ENCODE measurements around the gene NDUFV2.
"Not testable (repeated sequence)": the region's sequence is repeated elsewhere in the genome, so short reads cannot be mapped to it uniquely, and the experiment has no call there.

Gene NDUFV2

DNA sequence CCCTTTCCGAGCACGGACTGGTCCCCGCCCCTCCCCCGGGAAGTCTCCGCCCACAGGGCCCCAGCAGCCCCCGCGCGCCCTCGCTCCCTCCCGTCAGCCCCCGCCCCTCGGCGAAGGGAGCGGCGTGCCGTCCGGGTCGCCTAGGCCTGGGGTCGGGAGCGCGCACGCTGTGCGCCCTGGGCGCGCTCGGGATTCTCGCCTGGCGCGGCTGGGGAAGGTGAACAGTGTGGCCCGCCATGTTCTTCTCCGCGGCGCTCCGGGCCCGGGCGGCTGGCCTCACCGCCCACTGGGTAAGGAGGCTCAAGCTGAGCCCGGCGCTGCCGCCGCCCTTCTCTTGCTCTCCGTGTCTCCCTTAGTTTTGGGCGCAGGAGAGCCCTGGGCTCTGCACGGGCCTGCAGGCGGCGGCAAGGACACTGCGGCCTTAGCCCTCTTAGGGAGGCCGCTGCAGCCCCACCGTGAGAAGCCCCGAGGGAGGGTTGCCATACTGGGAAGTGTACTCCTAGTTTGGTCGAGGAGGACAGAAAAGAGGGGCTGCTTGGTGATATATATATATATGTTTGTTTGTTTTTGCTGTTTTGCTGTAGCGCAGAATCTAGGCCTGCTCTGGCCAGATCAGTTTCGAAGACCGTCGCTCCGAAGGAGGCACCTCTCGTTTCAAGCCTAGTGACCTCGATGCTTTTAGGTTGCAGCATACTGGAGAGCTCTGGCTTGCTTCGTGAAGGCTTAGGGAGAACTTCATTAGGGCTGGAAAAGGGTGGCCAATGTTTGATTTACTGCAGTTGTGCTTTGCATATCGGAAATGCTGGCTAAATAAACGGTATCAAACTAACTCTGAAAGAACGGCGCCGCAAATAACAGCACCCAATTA is at the start of gene NDUFV2:
Gene NDUFV2, plus strand, starts transcription at position 192 of the 868 bp plus-strand sequence. Its CDS starts 45 bp downstream, at position 237.
- DNase-seq (ENCODE audit: low spot score): peak; percentile 97

DNA sequence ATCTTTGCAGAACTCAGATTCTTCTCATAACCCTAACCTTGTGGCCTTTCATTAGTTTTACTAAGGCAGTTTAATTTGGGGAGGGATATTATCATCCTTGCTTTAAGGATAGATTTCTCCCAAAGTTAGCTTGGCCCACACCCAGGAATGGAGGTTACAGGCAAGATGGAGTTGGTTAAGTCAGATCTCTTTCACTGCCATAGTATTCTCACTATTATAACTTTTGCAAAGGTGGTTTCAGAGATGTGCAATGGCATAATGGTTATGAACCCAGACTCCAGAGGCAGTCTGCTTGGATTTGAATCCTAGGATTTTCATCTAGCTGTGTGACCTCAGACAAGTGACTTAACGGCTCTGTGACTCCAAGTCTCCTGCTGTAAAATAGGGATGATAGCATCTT is 48.7 kb upstream of the NDUFV2 start:
- DNase-seq (ENCODE audit: low spot score): no peak

DNA sequence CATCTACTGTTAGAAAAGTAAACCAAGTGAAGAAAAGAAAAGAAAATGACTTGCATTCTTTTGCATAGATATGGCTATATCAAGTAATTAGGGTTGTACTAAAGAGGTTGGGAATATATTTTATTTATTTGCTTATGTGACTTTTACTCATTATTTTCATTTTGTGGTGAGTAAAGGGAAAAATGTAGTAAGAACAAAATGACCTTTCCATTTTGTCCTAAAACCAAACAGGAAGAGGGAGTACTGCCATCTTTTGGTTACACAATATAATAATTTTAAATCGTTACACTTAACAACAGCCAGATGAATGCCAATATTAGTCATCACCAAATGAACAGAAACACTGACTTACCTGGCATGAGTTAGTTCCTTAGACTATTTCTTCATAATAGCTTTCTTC is 47.3 kb upstream of the NDUFV2 start:
- DNase-seq (ENCODE audit: low spot score): no peak

DNA sequence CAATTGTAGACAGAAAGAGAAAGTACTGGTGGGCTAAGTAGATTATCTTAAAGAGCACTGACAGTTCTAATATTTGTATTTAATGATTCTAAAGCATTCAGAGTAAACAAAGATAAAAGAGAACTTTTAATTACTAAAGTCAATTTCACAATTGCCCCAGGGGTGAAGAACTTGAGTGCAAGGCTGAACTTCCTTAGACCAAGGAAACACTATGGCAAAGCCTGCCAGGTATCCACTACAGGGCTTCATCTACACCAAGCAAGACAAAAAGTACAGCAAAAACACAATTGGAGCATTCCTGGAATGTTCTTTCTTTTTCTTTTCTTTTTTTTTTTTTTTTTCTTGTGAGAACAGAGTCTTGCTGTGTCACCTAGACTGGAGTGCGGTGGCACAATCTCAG is 46.9 kb upstream of the NDUFV2 start:
- no peak for DNase-seq (ENCODE audit: low spot score)

DNA sequence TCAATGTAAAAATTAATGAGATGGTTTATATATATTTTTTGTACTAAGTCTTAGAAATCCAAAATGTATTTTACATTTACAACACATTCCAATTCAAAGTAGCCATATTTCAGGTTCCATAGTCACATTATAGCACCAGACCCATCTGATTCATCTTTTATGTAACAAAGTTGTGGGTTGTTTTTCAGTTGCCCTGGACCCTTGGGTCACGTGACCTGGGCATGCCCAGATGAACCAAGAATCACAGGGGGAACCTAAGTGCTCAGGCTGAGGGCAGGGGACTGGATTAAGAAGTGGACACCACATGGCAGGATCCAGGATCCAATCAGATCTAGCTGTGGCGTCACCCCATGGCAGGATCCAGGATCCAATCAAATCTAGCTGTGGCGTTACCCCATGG is 44.9 kb upstream of the NDUFV2 start:
- DNase-seq (ENCODE audit: low spot score): no peak

DNA sequence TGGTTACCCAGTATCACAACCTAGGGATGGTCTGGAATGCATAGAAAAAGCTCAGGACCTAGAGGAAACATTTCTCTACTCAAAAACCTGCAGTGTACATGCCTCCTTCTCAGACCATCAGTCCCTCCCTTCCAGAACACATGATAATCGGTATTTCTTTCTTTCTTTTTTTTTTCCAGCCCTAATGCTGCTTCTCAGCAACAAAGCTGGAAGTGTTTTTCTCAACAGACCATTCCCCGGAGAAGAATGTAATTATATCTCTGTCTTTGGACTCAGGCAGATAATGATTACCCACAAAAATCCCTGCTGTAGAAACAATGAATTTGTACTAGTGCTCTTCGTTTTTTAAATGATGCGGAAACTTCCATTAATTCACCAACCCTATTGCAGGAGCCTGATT is 44.1 kb upstream of the NDUFV2 start:
- no peak for DNase-seq (ENCODE audit: low spot score)

DNA sequence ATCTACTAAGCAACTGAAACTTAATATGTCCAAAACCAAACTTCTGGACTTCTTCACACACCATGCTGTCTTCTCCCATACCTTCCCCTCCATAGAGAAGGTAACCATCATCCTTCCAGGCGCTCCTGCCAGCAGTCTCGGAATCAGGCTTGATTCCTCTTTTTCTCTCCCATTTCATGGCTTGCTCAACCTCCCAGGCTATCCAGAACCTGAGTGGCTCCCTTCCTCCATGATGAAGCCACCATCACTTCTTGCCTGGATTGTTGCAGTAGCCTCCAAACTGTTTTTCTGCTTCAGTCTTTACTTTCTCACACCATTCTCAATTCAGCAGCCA is 40.1 kb upstream of the NDUFV2 start:
- DNase-seq (ENCODE audit: low spot score): no peak

DNA sequence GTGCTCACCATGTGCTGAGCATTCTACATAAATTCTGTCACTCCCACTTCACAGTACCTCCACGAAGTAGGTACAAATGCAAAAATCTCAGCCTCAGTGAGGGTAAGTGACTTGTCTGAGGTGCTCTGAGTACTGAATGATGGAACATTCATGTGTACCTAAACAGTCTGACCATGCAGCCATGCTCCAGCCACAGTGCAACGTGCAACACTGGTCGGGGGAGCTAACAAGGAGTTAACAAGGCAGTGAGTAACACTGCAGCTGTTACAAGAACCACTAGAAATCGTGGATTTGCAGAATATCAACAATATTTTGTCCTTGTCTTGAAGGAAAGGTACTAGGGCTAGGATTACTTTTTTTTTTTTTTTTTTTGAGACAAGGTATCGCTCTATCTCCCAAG is 36.6 kb upstream of the NDUFV2 start:
- DNase-seq (ENCODE audit: low spot score): no peak

DNA sequence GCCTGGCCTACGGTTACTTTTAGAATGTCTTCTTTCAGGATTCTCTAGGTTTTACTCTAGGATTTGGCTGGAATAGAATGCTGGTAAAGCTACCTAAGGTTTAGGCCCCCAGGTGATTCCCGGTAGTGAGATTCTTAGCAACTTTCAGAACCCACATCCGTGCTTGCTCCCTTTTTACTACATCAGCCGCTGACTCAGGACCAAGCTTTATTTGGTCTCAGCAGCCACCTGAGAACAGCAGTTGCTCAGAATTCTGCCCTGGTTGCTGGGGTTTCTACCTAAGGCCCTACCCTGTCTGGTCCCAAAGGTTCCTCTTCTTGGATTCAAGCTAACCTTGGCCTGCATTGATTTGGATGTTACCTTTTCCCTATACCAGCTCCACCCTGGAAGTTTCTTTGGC is 36.1 kb upstream of the NDUFV2 start:
- no peak for DNase-seq (ENCODE audit: low spot score)

DNA sequence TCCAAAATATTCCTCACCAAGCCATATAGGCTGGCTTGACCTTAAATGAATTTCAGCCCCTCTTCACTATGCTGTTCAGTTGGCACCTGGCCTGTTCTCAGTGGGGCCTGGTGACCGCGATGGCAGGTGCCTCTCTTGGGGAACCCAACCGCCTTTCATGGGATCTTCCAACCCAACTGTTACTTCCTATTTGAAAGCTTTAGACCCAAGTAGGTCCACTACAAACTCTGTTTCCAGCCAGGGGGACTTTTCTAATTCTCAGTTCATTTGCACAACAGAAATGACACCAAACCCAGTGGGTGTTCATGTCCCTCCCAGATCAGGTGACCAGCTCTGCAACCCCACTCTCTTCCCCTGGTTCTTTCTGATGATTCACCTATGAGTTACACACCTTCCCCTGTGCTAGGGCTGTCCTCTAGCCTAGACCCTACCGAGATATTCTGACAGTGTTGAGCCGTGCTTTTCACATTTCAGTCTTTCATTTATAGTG is 35.6 kb upstream of the NDUFV2 start:
- DNase-seq (ENCODE audit: low spot score): no peak

DNA sequence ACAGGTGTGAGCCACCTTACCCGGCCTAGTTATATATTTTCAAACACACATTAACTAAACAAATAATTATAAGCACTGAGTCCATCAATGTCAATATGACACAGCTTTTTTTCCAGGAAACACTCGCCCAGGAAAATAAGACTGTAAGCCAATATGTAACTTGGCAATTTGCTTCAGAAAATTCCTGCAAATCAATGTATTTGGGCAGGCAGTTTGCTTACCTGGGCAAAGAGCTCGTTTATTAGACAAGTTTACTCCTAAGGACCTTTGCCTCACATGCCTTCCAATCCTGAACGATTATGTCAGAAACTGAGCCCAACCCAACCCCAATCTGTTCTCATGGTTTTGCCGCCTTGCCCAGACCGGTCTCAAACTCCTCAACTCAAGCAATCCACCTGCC is 34.7 kb upstream of the NDUFV2 start:
- no peak for DNase-seq (ENCODE audit: low spot score)

DNA sequence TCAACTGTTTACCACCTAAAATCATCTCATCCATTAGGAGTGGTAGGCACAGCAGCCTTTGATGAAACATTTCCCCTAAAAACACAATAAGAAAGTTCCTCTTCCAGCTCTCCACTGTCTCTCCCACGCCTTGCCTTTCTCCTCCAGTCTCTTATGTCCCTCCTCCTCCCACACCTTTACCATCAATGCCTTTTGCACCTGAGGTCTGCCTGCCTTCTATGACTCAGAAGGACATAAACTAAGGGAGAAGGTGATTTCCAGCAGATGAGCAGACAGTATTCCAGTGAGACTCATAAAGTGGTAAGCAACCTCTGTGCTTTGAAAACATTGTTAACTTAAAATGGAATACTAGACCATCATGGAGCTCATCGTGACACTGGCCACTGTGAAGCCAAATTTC is 34.2 kb upstream of the NDUFV2 start:
- DNase-seq (ENCODE audit: low spot score): no peak

DNA sequence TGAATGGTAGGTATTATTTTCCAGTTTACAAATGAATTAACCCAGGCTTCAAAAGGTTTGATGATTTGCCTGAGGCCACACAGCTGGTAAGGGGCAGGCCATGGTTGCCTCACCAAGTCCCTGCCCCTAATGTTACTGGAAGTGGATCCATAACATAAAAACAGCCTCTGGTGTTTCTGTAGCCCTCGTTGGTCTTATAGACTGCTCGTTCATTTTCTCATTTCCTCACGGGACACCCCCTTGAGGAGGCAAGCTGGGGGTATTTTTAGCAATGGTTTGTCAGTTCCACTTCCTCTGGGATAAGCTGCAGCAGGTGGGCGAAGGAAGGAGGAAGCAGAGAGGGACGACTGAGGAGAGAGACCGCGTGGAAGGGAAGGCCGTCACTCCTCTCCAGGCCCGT is 32.9 kb upstream of the NDUFV2 start:
- DNase-seq (ENCODE audit: low spot score): no peak

DNA sequence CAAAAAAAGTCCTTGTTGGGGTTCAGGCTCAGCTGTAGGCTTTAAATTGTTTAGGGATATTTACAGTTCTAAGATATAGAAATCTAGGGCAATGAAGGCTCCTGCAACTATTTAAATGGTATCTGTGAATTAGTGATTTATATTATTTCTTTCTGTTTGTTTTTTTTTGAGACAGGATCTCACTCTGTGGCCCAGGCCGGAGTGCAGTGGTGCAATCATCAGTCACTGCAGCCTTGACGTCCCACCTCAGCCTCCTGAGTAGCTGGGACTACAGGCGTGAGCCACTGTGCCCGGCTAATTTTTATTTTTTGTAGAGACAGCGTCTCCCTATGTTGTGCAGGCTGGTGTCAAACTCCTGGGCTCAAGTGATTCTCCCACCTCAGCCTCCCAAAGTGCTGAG is 32.3 kb upstream of the NDUFV2 start:
- DNase-seq (ENCODE audit: low spot score): no peak

DNA sequence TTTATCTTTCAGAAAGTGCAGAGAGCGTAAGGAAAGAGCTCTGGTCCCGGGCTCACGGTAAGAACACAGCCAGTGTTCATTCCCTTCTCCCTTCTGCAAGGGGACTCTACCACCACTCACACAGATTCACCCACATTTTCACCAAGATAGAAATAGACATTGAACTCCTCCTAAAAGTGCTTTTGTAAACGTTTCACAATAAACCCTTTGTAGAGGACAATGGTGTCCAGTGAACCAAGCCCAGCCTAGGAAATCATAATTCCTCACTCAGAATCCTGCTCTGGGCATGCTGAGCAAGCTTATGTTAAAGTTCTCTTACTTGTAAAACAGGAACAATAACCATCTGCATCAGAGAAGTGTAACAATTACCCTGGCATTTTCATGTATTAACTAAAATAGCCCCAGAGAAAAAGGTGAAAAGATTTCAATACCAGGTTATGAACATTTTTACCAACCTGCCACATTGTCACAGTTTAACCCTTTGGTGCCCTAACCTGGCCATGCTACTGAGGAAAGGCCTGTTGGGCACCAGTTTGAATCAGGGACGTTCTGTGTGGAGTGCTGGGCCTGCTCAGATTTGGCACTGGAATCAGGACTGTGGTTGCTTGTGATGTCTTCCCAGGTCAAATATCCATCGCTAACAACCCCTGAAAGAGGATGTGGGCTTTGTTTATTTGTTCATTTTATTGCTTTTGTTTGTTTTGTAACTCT is 22.5 kb upstream of the NDUFV2 start:
- no peak for DNase-seq (ENCODE audit: low spot score)

DNA sequence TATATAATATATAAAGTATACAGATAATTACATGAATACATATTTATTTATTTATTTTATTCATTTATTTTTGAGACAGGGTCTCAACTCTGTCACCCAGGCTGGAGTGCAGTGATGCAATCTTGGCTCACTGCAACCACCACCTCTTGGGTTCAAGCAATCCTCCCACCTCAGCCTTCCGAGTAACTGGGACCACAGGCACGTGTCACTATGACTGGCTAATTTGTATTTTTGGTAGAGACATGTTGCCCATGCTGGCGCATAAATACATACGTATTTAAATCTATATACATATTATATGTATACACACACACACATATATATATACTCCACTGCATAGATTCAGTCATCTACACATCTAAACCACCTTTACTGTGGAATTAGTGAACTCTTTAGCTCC is 20.6 kb upstream of the NDUFV2 start:
- DNase-seq (ENCODE audit: low spot score): no peak

DNA sequence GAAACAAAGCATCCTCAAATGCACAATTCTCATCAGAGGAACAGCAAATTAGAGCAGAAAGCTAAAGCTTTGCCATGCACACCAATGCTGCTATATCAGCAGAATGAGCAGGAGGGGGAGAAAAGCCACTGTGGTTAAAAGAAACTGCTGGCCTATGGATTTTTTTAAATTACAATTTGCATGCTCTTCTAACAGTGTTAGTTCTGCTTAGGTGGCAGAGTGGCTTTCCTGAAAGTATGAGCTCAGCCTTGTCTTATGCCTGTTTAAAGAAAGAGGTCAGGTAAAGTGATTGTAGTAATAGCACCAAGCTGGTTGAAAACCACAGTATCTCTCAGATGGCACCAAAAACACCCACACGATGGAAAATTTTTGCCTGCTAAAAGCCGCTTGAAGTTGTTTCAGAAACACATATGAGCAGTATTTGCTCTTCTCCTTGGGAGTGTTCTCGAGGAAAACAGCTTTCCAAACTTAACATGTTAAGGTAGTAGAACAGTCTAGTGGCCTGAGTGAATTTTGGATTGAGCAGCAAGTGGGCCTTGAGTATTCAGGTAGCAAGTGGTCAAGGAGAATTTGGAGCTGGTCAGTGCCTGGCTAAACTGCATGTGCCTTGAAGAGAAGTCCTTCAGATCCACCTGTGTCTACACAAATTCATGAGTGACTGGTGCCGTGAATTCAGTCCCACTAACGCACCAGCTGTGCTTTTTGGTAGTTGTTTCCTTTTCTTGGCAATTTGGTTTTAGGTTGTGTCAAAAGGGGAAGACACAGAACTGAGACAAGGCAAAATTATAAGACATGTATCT is 19.6 kb upstream of the NDUFV2 start:
- DNase-seq (ENCODE audit: low spot score): peak; percentile 59

DNA sequence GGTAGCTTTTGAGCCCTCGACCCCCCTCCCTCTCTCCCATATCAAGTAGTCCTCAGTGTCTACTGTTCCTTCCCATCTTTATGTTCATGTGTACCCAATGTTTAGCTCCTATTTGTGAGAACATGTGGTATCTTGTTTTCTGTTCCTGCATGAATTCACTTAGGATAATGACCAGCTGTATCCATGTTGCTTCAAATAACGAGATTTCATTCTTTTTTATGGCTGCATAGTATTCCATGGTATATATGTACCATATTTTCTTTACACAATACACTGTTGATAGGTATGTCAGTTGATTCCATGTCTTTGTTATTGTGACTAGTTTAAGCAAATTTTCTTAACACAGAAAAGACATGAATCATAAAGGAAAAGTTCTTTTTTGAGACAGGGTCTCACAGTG is 16.5 kb upstream of the NDUFV2 start:
- no peak for DNase-seq (ENCODE audit: low spot score)

DNA sequence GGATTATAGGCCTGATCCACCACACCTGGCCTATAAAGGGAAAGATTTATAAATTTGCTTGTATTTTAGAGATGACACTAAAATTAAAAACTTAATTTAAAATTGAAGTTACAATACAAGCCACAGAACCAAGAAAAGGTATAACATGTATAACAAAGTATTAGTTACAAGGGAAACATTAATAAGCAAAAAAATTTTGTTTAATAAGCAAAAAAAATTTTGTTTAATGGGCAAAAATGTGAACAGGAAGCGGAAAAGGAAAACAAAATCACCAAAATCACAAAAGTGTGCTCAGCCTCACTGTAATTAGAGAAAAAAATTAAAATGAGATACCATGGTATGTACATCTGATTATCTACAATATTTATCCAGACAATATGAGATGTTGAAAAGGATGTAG is 15.9 kb upstream of the NDUFV2 start:
- no peak for DNase-seq (ENCODE audit: low spot score)

DNA sequence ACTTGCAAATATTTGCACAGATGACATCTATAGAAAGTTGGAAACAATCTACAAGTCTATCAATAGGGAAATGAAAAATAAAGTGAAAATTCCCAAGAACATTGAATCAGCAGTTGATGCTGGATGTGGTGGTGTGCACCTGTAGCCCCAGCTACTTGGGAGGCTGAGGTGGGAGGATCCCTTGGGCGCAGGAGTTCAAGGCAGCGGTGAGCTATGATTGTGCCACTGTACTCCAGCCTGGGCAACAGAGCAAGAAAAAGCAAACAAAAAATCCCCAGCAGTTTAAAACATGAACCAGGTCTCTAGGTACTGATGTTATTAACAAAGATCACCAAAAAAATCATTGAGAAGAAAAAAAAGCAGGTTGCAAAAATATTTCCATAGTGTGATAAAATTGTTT is 15.4 kb upstream of the NDUFV2 start:
- DNase-seq (ENCODE audit: low spot score): no peak

DNA sequence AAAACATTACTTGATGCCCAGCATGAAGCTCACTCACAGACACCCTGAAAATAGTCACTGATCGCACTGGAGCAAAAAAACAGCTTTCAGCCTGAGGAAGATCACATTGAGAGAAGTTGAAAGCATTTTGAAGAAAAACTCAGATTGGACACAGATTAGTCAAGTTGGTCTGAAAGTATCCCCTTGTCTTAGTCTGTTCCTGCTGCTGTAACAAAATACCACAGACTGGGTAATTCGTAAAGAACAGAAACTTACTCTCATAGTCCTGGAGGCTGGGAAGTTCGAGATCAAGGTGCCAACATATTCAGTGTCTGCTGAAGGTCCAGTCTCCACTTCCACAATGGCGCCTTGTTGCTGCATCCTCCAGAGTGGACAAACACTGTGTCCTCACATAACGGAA is 14.2 kb upstream of the NDUFV2 start:
- DNase-seq (ENCODE audit: low spot score): no peak

DNA sequence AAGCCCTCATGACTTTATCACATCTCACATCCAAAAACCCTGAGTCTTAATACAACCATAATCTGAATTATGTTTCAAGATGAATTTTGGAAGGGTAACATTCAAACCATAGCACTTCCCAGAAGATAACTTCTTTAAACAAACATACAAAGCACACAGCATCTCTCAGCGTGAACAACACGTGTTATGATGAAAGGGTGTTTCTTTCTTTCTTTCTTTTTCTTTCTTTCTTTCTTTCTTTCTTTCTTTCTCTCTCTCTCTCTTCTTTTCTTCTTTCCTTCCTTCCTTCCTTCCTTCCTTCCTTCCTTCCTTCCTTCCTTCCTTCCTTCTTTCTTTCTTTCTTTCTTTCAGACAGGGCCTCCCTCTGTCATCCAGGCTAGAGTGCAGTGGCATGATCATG is 13.8 kb upstream of the NDUFV2 start:
- not testable (repeated sequence) for DNase-seq (ENCODE audit: low spot score)

DNA sequence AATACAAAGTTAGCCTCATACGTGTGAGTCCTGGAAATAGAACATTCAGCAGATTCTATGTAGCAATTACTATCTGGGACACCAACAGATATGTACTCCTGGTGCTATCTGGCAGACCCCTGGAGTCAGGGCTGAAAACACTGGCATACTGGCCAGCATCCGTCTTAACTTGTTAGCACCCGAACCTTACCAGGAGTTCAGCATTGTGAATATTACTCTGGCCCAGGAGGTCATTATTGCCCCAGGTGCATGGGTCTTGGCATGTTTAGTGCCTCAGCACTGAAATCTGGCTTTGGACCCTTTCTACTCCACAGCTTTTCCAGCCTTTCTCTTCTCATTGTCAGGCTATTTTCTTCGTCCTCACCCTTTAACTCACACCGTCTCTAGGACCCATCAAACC is 11.9 kb upstream of the NDUFV2 start:
- DNase-seq (ENCODE audit: low spot score): no peak
